Ascending aorta (tissue), 2 donors: ENCODE data around the gene XAB2. TPM values are rescaled to one million over a fixed set of nuclear protein-coding genes. Genes with fewer than 3 reads are reported as not detected.

ENCODE experiments used
- DNase-seq, 2 donors: peaks; one replicate each; pipeline ENCODE4 v3.0.0-alpha.2; 2019; ENCODE audit warnings: low spot score in 2 of 2
- H3K27ac ChIP-seq, 2 donors: fragments of 200-600 bp; sonication (generic); one replicate each; pipeline ENCODE4 v1.5.1; 2016 to 2017; ENCODE audit warnings: mild to moderate bottlenecking in 1 of 2
- H3K27me3 ChIP-seq: fragments of 200-600 bp; sonication (generic); one replicate; pipeline ENCODE4 v1.5.1; 2017
- H3K36me3 ChIP-seq, 2 donors: fragments of 200-600 bp; sonication (generic); one replicate each; pipeline ENCODE4 v1.5.1; 2016
- H3K4me1 ChIP-seq, 2 donors: fragments of 200-600 bp; sonication (generic); one replicate each; pipeline ENCODE4 v1.5.1; 2016 to 2017; ENCODE audit warnings: mild to moderate bottlenecking in 1 of 2
- H3K4me3 ChIP-seq, 2 donors: fragments of 200-600 bp; sonication (generic); one replicate each; pipeline ENCODE4 v1.5.1; 2016 to 2017; ENCODE audit warnings: mild to moderate bottlenecking in 1 of 2
- H3K9me3 ChIP-seq, 2 donors: fragments of 200-600 bp; sonication (generic); one replicate each; pipeline ENCODE4 v1.5.1; 2016
- CTCF ChIP-seq, 3 experiments: fragments of 200-600 bp in 2 of 3; fragments of 450-650 bp in 1 of 3; sonication (generic) in 2 of 3; IDR thresholded peaks; one replicate each; pipeline ENCODE4 v1.5.1; 2016 to 2019; ENCODE audit warnings: antibody characterized with exemption in 3 of 3, mild to moderate bottlenecking in 1 of 3, moderate library complexity in 1 of 3
- intact Hi-C: fragments of 100-400 bp; cut with DNase I; formaldehyde crosslinking; loops from one replicate; pipeline ENCODE4 v1.15.1; 2023
- total RNA-seq: library from RNA; depleted of rRNA; stranded (reverse); fragments of >200 nt; gene quantifications from one replicate; pipeline ENCODE4 v1.1.0, GENCODE V29; 2016

The XAB2 gene
- total RNA-seq, 1 donor from 2014 or later = 18.4 TPM

- Histone ChIP-seq H3K4me1 (no peaks in the 10 kb centered on the region), H3K9me3 (no peaks in the 10 kb centered on the region), H3K4me3 (no peak overlapping the region), H3K27me3 (peaks cover 10% of the 10 kb centered on the region), H3K27ac (no peak overlapping the region), H3K36me3 (no peaks in the 10 kb centered on the region)
- DNase-seq = no peak
- intact Hi-C loops = no loop called here
- no peak for TF ChIP-seq CTCF (IDR thresholded peaks at IDR 0.05)
These were observed 31.7 kb downstream of the XAB2 start for GRCh38 chr19:7597689-7598088.

- TF ChIP-seq CTCF (IDR thresholded peaks at IDR 0.05) = no peak
- Histone ChIP-seq H3K9me3 (no peaks in the 10 kb centered on the region), H3K27ac (no peak overlapping the region), H3K36me3 (no peaks in the 10 kb centered on the region), H3K4me1 (no peaks in the 10 kb centered on the region), H3K27me3 (peaks cover 5% of the 10 kb centered on the region), H3K4me3 (peak overlapping the region; percentile 22 to 43)
- no peak for DNase-seq
- intact Hi-C loops = no loop called here
These were observed 33.0 kb downstream of the XAB2 start for GRCh38 chr19:7596211-7596937.

- H3K9me3 ChIP-seq = no peaks in the 10 kb centered on the region
- no peaks in the 10 kb centered on the region for H3K36me3 ChIP-seq
- TF ChIP-seq CTCF (IDR thresholded peaks at IDR 0.05) = no peak
- H3K27me3 ChIP-seq = peaks cover 5% of the 10 kb centered on the region
- H3K4me1 ChIP-seq = no peaks in the 10 kb centered on the region
- no peak for DNase-seq
- intact Hi-C loops = no loop called here
- peak within 1 kb of the TSS; percentile 41 to 43 for H3K4me3 ChIP-seq
- H3K27ac ChIP-seq = no peak within 1 kb of the TSS
These were observed 33.7 kb downstream of the XAB2 start, which contains the start of gene CAMSAP3 for GRCh38 chr19:7595466-7596133. Gene CAMSAP3, plus strand, starts transcription at chr19:7595863. Its CDS starts 140 bp downstream, at chr19:7596003.

GRCh38 chr19:7590256-7590655, 39.1 kb downstream of the XAB2 start:
- TF ChIP-seq CTCF (IDR thresholded peaks at IDR 0.05) = no peak
- no peaks in the 10 kb centered on the region for H3K4me1 ChIP-seq
- H3K9me3 ChIP-seq = no peaks in the 10 kb centered on the region
- H3K27me3 ChIP-seq = no peaks in the 10 kb centered on the region
- no peaks in the 10 kb centered on the region for H3K36me3 ChIP-seq
- no peak overlapping the region for H3K27ac ChIP-seq
- intact Hi-C loops = no loop called here
- DNase-seq = no peak
- H3K4me3 ChIP-seq = no peak overlapping the region

- no peak for DNase-seq
- no peak overlapping the region for H3K4me3 ChIP-seq
- H3K4me1 ChIP-seq = no peaks in the 10 kb centered on the region
- intact Hi-C loops = no loop called here
- H3K27ac ChIP-seq = no peak overlapping the region
- no peaks in the 10 kb centered on the region for H3K36me3 ChIP-seq
- no peaks in the 10 kb centered on the region for H3K27me3 ChIP-seq
- no peaks in the 10 kb centered on the region for H3K9me3 ChIP-seq
- TF ChIP-seq CTCF (IDR thresholded peaks at IDR 0.05) = no peak
These were observed 39.5 kb downstream of the XAB2 start for GRCh38 chr19:7589822-7590221.
